Calu3 (cell line): ENCODE data around the gene GABRD. TPM values are rescaled to one million over a fixed set of nuclear protein-coding genes. Genes with fewer than 3 reads are reported as not detected.

Experiments
- BruUV-seq: library from RNA; stranded (reverse); fragments of 400-500 nt; replicated peaks from 2 replicates; lab custom pipeline; 2021; lab: Mats Ljungman, UMichigan
- CTCF ChIA-PET: fragments of 300-600 bp; sonication (Branson Sonifier 250); formaldehyde crosslinking; loops from one replicate; lab custom pipeline; 2022; ENCODE audit warnings: antibody characterized with exemption; lab: Charles Lee
- DNase-seq: peaks from one replicate; pipeline ENCODE4 v3.0.0; 2022
- H3K27ac Mint-ChIP-seq: one replicate; pipeline ENCODE4 v1.8.0; 2022; ENCODE audit warnings: mixed read lengths; ENCODE audit not compliant: unreplicated experiment
- H3K27me3 Mint-ChIP-seq: one replicate; pipeline ENCODE4 v1.8.0; 2022; ENCODE audit warnings: mixed read lengths; ENCODE audit not compliant: unreplicated experiment
- H3K36me3 Mint-ChIP-seq: one replicate; pipeline ENCODE4 v1.8.0; 2022; ENCODE audit warnings: mild to moderate bottlenecking, moderate library complexity, mixed read lengths; ENCODE audit not compliant: insufficient read depth, unreplicated experiment
- H3K4me1 Mint-ChIP-seq: one replicate; pipeline ENCODE4 v1.8.0; 2022; ENCODE audit warnings: mild to moderate bottlenecking, low read depth, mixed read lengths; ENCODE audit not compliant: unreplicated experiment
- H3K4me3 Mint-ChIP-seq: one replicate; pipeline ENCODE4 v1.8.0; 2022; ENCODE audit warnings: mild to moderate bottlenecking, low read depth, moderate library complexity, mixed read lengths; ENCODE audit not compliant: unreplicated experiment
- H3K9me3 Mint-ChIP-seq: one replicate; pipeline ENCODE4 v1.8.0; 2022; ENCODE audit warnings: low read depth, mixed read lengths; ENCODE audit not compliant: unreplicated experiment
- intact Hi-C: fragments of 100-400 bp; cut with micrococcal nuclease; formaldehyde crosslinking; loops from one replicate; pipeline ENCODE4 v1.10.0; 2022; ENCODE audit not compliant: unreplicated experiment
- total RNA-seq: library from RNA; stranded (reverse); gene quantifications from 2 replicates; pipeline ENCODE4 v1.2.3, GENCODE V29; 2022
- TF ChIP-seq, protein P1 (sequence below): fragments of 200-600 bp; IDR thresholded peaks from one replicate; pipeline ENCODE4 v1.8.0; 2022; ENCODE audit warnings: antibody characterized with exemption; ENCODE audit not compliant: unreplicated experiment

GABRD gene
- total RNA-seq, 1 experiment from 2014 or later = not detected

DNA sequence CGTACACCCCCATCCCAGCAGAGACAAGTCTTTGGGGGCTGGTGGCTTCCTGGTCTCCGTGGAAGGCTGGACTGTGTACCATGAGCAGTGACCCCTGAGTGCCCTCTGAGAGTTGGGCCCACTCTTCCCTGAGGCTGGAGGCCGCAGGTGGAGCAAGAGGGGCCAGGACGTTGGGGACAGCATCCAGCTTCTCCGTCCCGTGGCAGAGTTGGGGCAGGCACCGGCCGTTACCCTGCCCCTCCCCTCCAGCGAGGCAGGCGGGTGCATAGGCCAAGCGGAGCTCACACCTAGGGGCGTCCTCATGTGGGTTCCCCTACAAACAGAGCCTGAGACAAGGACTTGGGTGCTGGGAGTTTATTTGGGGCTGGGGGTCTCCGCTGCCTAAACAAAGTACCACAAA is 14.0 kb downstream of the GABRD start:
- Mint-ChIP-seq H3K36me3 (no peaks in the 10 kb centered on the region), H3K27me3 (peaks cover 40% of the 10 kb centered on the region), H3K4me1 (no peaks in the 10 kb centered on the region), H3K4me3 (no peak overlapping the region), H3K27ac (no peak overlapping the region), H3K9me3 (no peaks in the 10 kb centered on the region)
- no peak for DNase-seq
- BruUV-seq = no TSS peak
- TF ChIP-seq, protein P1, sequence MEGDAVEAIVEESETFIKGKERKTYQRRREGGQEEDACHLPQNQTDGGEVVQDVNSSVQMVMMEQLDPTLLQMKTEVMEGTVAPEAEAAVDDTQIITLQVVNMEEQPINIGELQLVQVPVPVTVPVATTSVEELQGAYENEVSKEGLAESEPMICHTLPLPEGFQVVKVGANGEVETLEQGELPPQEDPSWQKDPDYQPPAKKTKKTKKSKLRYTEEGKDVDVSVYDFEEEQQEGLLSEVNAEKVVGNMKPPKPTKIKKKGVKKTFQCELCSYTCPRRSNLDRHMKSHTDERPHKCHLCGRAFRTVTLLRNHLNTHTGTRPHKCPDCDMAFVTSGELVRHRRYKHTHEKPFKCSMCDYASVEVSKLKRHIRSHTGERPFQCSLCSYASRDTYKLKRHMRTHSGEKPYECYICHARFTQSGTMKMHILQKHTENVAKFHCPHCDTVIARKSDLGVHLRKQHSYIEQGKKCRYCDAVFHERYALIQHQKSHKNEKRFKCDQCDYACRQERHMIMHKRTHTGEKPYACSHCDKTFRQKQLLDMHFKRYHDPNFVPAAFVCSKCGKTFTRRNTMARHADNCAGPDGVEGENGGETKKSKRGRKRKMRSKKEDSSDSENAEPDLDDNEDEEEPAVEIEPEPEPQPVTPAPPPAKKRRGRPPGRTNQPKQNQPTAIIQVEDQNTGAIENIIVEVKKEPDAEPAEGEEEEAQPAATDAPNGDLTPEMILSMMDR = no peak
- CTCF ChIA-PET = no interaction called here
- intact Hi-C loops = no loop called here

DNA sequence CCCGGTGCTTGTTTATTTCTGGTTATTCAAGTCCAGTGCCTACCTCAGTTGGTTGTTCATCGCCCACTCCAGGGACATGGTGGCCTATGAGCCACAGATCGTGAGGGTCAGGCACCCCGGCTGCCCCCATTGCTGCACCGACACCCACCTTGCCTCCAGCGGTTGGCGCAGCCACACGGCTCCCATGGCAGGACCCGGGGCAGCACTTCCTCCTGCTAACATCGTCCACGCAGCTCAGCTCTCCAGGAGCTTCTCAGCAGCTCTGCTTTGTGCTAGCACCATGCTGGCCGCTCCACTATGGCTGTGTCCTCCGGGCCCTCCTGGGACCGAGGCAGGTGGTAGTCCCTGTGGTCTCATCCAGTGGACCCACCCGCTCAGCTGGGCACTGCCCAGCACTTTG is 17.1 kb downstream of the GABRD start:
- H3K27ac Mint-ChIP-seq = no peak overlapping the region
- no peaks in the 10 kb centered on the region for H3K9me3 Mint-ChIP-seq
- H3K36me3 Mint-ChIP-seq = no peaks in the 10 kb centered on the region
- no peak overlapping the region for H3K4me3 Mint-ChIP-seq
- TF ChIP-seq, protein P1 = no peak
- CTCF ChIA-PET = no interaction called here
- H3K4me1 Mint-ChIP-seq = no peaks in the 10 kb centered on the region
- BruUV-seq = no TSS peak
- DNase-seq = no peak
- intact Hi-C loops = no loop called here
- peaks cover 46% of the 10 kb centered on the region for H3K27me3 Mint-ChIP-seq

DNA sequence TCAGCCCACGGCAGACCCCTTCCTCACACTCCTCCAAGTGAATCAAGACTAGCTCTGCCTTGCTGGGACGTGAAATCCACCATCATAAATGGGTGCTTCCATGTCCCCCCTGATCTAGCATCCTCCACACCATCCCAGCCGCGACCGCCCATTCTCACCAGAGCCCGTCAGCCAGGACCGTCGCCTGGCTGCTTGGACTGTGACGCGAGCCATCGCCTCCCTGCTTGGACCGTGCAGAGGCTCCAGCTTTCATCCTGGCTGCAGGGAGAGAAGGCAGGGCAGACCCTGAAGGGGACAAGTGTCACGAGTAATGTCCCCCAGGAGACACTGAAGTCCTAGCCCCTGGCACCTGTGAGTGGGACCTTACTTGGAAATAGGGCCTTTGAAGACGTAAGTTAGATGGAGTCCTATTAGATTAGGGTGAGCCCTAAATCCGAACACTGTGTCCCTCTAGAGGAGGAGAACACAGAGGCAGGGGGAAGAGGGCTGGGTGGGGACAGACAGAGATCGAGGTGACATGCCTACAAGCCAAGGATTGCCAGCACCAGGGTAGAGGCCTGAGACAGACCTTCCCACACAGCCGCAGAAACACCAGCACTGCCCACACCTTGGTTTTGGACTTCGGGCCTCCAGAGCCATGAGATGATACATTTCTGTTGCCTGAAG is 18.3 kb downstream of the GABRD start:
- intact Hi-C loops = no loop called here
- H3K4me1 Mint-ChIP-seq = no peaks in the 10 kb centered on the region
- no peak overlapping the region for H3K4me3 Mint-ChIP-seq
- no peak overlapping the region for H3K27ac Mint-ChIP-seq
- H3K9me3 Mint-ChIP-seq = no peaks in the 10 kb centered on the region
- TF ChIP-seq, protein P1 = no peak
- H3K36me3 Mint-ChIP-seq = no peaks in the 10 kb centered on the region
- CTCF ChIA-PET = no interaction called here
- DNase-seq = no peak
- BruUV-seq = no TSS peak
- peaks cover 48% of the 10 kb centered on the region for H3K27me3 Mint-ChIP-seq

- Mint-ChIP-seq H3K36me3 (no peaks in the 10 kb centered on the region), H3K4me1 (no peaks in the 10 kb centered on the region), H3K27me3 (peaks cover 48% of the 10 kb centered on the region), H3K27ac (no peak overlapping the region), H3K4me3 (no peak overlapping the region), H3K9me3 (no peaks in the 10 kb centered on the region)
- CTCF ChIA-PET = no interaction called here
- intact Hi-C loops = no loop called here
- TF ChIP-seq, protein P1 = no peak
- BruUV-seq = no TSS peak
- DNase-seq = no peak
These were observed 19.1 kb downstream of the GABRD start for GRCh38 chr1:2038229-2038628.
